DOHH2 (cell line): Measurements from ENCODE around the gene MBD3L5.

ENCODE experiments used
- EZH2phosphoT487 ChIP-seq: fragments of 200-600 bp; sonication (generic); IDR thresholded peaks from 2 replicates; pipeline ENCODE4 v1.6.1; 2017; ENCODE audit warnings: borderline replicate concordance, mild to moderate bottlenecking, antibody characterized with exemption, low read length, moderate library complexity, mixed read lengths
- TF ChIP-seq, protein P1 (sequence below): fragments of 200-600 bp; sonication (generic); IDR thresholded peaks from one replicate; pipeline ENCODE4 v1.5.1; 2014; ENCODE audit warnings: antibody characterized with exemption, mild to moderate bottlenecking, low read depth, low read length; ENCODE audit not compliant: poor library complexity, severe bottlenecking

DNA sequence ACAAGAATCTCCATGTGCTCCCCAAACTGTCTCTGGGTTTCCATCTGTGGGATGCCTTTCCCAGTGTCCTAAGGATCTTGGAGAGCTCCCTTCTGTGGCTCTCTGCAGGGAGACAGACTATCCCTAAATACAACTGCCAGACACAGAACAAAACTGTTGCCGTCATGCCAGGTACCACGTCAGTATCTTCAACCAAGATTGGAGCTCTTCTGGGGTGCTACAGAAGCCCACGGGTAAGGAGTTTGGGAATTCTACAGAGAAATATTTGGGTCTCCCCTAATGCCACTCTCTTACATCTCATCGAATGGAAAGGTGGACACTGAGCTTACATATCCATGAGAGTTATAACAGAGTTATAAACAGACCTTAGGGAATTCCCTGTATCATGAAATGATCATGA lies 33.0 kb downstream of the MBD3L5 start:
- TF ChIP-seq, protein P1, sequence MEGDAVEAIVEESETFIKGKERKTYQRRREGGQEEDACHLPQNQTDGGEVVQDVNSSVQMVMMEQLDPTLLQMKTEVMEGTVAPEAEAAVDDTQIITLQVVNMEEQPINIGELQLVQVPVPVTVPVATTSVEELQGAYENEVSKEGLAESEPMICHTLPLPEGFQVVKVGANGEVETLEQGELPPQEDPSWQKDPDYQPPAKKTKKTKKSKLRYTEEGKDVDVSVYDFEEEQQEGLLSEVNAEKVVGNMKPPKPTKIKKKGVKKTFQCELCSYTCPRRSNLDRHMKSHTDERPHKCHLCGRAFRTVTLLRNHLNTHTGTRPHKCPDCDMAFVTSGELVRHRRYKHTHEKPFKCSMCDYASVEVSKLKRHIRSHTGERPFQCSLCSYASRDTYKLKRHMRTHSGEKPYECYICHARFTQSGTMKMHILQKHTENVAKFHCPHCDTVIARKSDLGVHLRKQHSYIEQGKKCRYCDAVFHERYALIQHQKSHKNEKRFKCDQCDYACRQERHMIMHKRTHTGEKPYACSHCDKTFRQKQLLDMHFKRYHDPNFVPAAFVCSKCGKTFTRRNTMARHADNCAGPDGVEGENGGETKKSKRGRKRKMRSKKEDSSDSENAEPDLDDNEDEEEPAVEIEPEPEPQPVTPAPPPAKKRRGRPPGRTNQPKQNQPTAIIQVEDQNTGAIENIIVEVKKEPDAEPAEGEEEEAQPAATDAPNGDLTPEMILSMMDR = no peak
- TF ChIP-seq EZH2phosphoT487 = no peak
